ENCODE measurements around the gene FRMPD4. TPM values are rescaled to one million over a fixed set of nuclear protein-coding genes. Genes with fewer than 3 reads are reported as not detected.

FRMPD4 gene
- total and polyA plus RNA-seq, 2 experiments from 2014 or later, result 0.19 to 0.80 TPM

- H3K27ac Mint-ChIP-seq, result no peak overlapping the region
- H3K27me3 Mint-ChIP-seq (ENCODE audit: insufficient read depth, low read depth, poor library complexity), result no peaks in the 10 kb centered on the region
- Histone ChIP-seq H2AFZ (no peak overlapping the region), H3K4me1 (ENCODE audit: insufficient read depth) (no peaks in the 10 kb centered on the region), H3K36me3 (ENCODE audit: insufficient read depth) (no peaks in the 10 kb centered on the region), H3F3A (replicated peaks; ENCODE audit: low read depth) (no peaks in the 10 kb centered on the region), H3K4me2 (no peak overlapping the region), H3K27ac (ENCODE audit: low read depth) (no peak overlapping the region), H3K9me2 (ENCODE audit: insufficient read depth) (no peaks in the 10 kb centered on the region), H4K20me1 (replicated peaks; ENCODE audit: insufficient read depth) (no peaks in the 10 kb centered on the region), H3K4me3 (no peak overlapping the region), H3K79me2 (replicated peaks; ENCODE audit: insufficient read depth) (no peaks in the 10 kb centered on the region), H3K27me3 (ENCODE audit: insufficient read depth) (no peaks in the 10 kb centered on the region)
- no peak for DNase-seq (ENCODE audit: low spot score)
- TF ChIP-seq ZNF462 (CRISPR knock-in tag; IDR thresholded peaks at IDR 0.05) (no peak), ETS1 (IDR thresholded peaks at IDR 0.05) (no peak), CREB1 (CRISPR knock-in tag; IDR thresholded peaks at IDR 0.05; ENCODE audit: low read depth) (no peak), POLR2AphosphoS5 (IDR thresholded peaks at IDR 0.05; ENCODE audit: low read depth) (no peak), ZNF331 (CRISPR knock-in tag; IDR thresholded peaks at IDR 0.05; ENCODE audit: low read depth) (no peak), STAT1 (IDR thresholded peaks at IDR 0.05; ENCODE audit: unreplicated experiment) (no peak), NANOG (IDR thresholded peaks at IDR 0.05; ENCODE audit: borderline replicate concordance) (no peak), ZNF114 (CRISPR knock-in tag; IDR thresholded peaks at IDR 0.05) (no peak), REST (IDR thresholded peaks at IDR 0.05; ENCODE audit: unreplicated experiment) (no peak), CTCF (conservative IDR thresholded peaks at IDR 0.05; ENCODE audit: low read depth in 2 of 2) (no peak), JUNB (IDR thresholded peaks at IDR 0.05; ENCODE audit: unreplicated experiment) (no peak), EZH2phosphoT487 (IDR thresholded peaks at IDR 0.05; ENCODE audit: unreplicated experiment) (no peak)
- ATAC-seq, result no peak
- H3K36me3 Mint-ChIP-seq (ENCODE audit: low read depth), result no peaks in the 10 kb centered on the region
- no peaks in the 10 kb centered on the region for H3K4me1 Mint-ChIP-seq
- no peak overlapping the region for H3K4me3 Mint-ChIP-seq
- H3K9me3 Mint-ChIP-seq, result no peaks in the 10 kb centered on the region
Measured at GRCh38 chrX:12263211-12263610, 124.9 kb downstream of the FRMPD4 start.

Measured in GM23338 (cell line).